ENCODE data around the gene P3H1. TPM values are rescaled to one million over a fixed set of nuclear protein-coding genes. Genes with fewer than 3 reads are reported as not detected.

Gene P3H1
- total RNA-seq, 6 donors from 2014 or later = 21.0 to 58.7 (median 35.3) TPM

GRCh38 chr1:42774928-42775526 lies 8.2 kb upstream of the P3H1 start:
- H3K4me1 ChIP-seq = peaks cover 0 to 7% (median 0%) of the 10 kb centered on the region in 4 donors
- TF ChIP-seq POLR2A (IDR thresholded peaks at IDR 0.05) (no peak), CTCF (IDR thresholded peaks at IDR 0.05) (no peak)
- H3K27ac ChIP-seq = no peak overlapping the region
- no peak overlapping the region for H3K4me3 ChIP-seq
- WGBS, 2 donors = 82 to 89% methylated on average over 4 to 5 of the region's 5 CpGs
- DNase-seq (no peak), ATAC-seq (ENCODE audit: low FRiP score in 2 of 2) (no peak)
- no peaks in the 10 kb centered on the region for H3K27me3 ChIP-seq
- H3K9me3 ChIP-seq = no peaks in the 10 kb centered on the region
- peaks cover 15 to 52% (median 27%) of the 10 kb centered on the region in 4 donors for H3K36me3 ChIP-seq

- no peak overlapping the region for H3K4me3 ChIP-seq
- no peak for TF ChIP-seq POLR2A (IDR thresholded peaks at IDR 0.05)
- no peaks in the 10 kb centered on the region for H3K9me3 ChIP-seq
- no peaks in the 10 kb centered on the region for H3K27me3 ChIP-seq
- ATAC-seq (ENCODE audit: low FRiP score in 2 of 2) (no peak), DNase-seq (no peak)
- 46 to 95% methylated on average over 2 of the region's 2 CpGs for WGBS, 2 donors
- H3K4me1 ChIP-seq = peaks cover 2 to 23% (median 6%) of the 10 kb centered on the region in 4 donors
- peaks cover 15 to 39% (median 27%) of the 10 kb centered on the region in 4 donors for H3K36me3 ChIP-seq
- no peak overlapping the region for H3K27ac ChIP-seq
These were observed 6.6 kb upstream of the P3H1 start for GRCh38 chr1:42773420-42773819.

GRCh38 chr1:42769811-42770210 lies 3.0 kb upstream of the P3H1 start:
- DNase-seq (no peak), ATAC-seq (ENCODE audit: low FRiP score in 2 of 2) (no peak)
- no peaks in the 10 kb centered on the region for H3K27me3 ChIP-seq
- WGBS, 2 donors = 93 to 96% methylated on average over 3 of the region's 3 CpGs
- no peaks in the 10 kb centered on the region for H3K9me3 ChIP-seq
- H3K4me3 ChIP-seq = no peak overlapping the region
- H3K36me3 ChIP-seq = peaks cover 3 to 9% (median 7%) of the 10 kb centered on the region in 4 donors
- no peak overlapping the region for H3K27ac ChIP-seq
- H3K4me1 ChIP-seq = peaks cover 16 to 49% (median 26%) of the 10 kb centered on the region in 4 donors
- TF ChIP-seq EP300 (IDR thresholded peaks at IDR 0.05) (no peak), CTCF (IDR thresholded peaks at IDR 0.05) (no peak), POLR2AphosphoS5 (IDR thresholded peaks at IDR 0.05) (no peak), POLR2A (IDR thresholded peaks at IDR 0.05) (no peak)

GRCh38 chr1:42768172-42768571 lies 1.3 kb upstream of the P3H1 start:
- Histone ChIP-seq H3K27me3 (no peaks in the 10 kb centered on the region), H3K9me3 (no peaks in the 10 kb centered on the region), H3K27ac (no peak overlapping the region), H3K36me3 (no peaks in the 10 kb centered on the region), H3K4me3 (peak overlapping the region in 3 of 4 donors; percentile 80 to 99 (median 92)), H3K4me1 (peaks cover 20 to 53% (median 29%) of the 10 kb centered on the region in 4 donors)
- 74 to 80% methylated on average over 2 of the region's 2 CpGs for WGBS, 2 donors
- TF ChIP-seq CTCF (IDR thresholded peaks at IDR 0.05) (no peak), POLR2A (IDR thresholded peaks at IDR 0.05) (no peak), POLR2AphosphoS5 (IDR thresholded peaks at IDR 0.05) (no peak), EP300 (IDR thresholded peaks at IDR 0.05) (no peak)
- no peak for ATAC-seq (ENCODE audit: low FRiP score in 2 of 2)
- no peak for DNase-seq

GRCh38 chr1:42767510-42768000 lies 727 bp upstream of the P3H1 start:
- Histone ChIP-seq H3K27ac (peak overlapping the region; percentile 87 to 95 (median 92)), H3K27me3 (no peaks in the 10 kb centered on the region), H3K9me3 (no peaks in the 10 kb centered on the region), H3K4me3 (peak overlapping the region; percentile 80 to 99 (median 90)), H3K4me1 (peaks cover 20 to 55% (median 29%) of the 10 kb centered on the region in 4 donors), H3K36me3 (no peaks in the 10 kb centered on the region)
- ATAC-seq (ENCODE audit: low FRiP score in 2 of 2) (peak in 1 of 2 donors; percentile 0), DNase-seq (no peak)
- no peak for TF ChIP-seq POLR2A (IDR thresholded peaks at IDR 0.05)
- no peak for TF ChIP-seq POLR2AphosphoS5 (IDR thresholded peaks at IDR 0.05)
- no peak for TF ChIP-seq EP300 (IDR thresholded peaks at IDR 0.05)
- TF ChIP-seq CTCF (IDR thresholded peaks at IDR 0.05) = no peak
- 4 to 11% methylated on average over 3 to 10 of the region's 23 CpGs for WGBS, 2 donors

All from upper lobe of left lung (tissue), 6 donors.